Loucy (cell line): ENCODE data around the gene DGCR8.

ENCODE experiments used
- H2AFZ ChIP-seq: fragments of 200-600 bp; sonication (generic); 2 replicates; pipeline ENCODE4 v1.6.0; 2016; ENCODE audit warnings: antibody characterized with exemption, mild to moderate bottlenecking, low read length, moderate library complexity
- H3F3A ChIP-seq: fragments of 200-600 bp; 2 replicates; pipeline ENCODE4 v1.6.0; 2016; ENCODE audit warnings: antibody characterized with exemption, low read depth, mild to moderate bottlenecking
- H3K27me3 ChIP-seq: fragments of 200-600 bp; sonication (generic); 2 replicates; pipeline ENCODE4 v1.6.1; 2014; ENCODE audit warnings: low read length, mild to moderate bottlenecking; ENCODE audit not compliant: insufficient read depth, poor library complexity, severe bottlenecking
- H3K36me3 ChIP-seq: fragments of 200-600 bp; sonication (generic); 2 replicates; pipeline ENCODE4 v1.6.1; 2016; ENCODE audit warnings: low read length; ENCODE audit not compliant: insufficient read depth
- H3K4me1 ChIP-seq: fragments of 200-600 bp; sonication (generic); 2 replicates; pipeline ENCODE4 v1.5.1; 2014; ENCODE audit warnings: low read length, mild to moderate bottlenecking; ENCODE audit not compliant: insufficient read depth, poor library complexity, severe bottlenecking
- H3K4me2 ChIP-seq: fragments of 200-600 bp; sonication (generic); 2 replicates; pipeline ENCODE4 v1.6.0; 2014; ENCODE audit warnings: antibody characterized with exemption, low read length, low read depth, mild to moderate bottlenecking; ENCODE audit not compliant: poor library complexity, severe bottlenecking
- H3K4me3 ChIP-seq: fragments of 200-600 bp; sonication (generic); 2 replicates; pipeline ENCODE4 v1.5.1; 2014; ENCODE audit warnings: low read length, mild to moderate bottlenecking, mixed read lengths; ENCODE audit not compliant: poor library complexity, severe bottlenecking
- H3K79me2 ChIP-seq: fragments of 200-600 bp; sonication (generic); 2 replicates; pipeline ENCODE4 v1.6.1; 2014; ENCODE audit warnings: low read length; ENCODE audit not compliant: insufficient read depth
- H3K9ac ChIP-seq: fragments of 200-600 bp; sonication (generic); 2 replicates; pipeline ENCODE4 v1.6.0; 2014; ENCODE audit warnings: mild to moderate bottlenecking, low read depth, low read length, moderate library complexity; ENCODE audit not compliant: poor library complexity, severe bottlenecking
- H3K9me2 ChIP-seq: fragments of 200-600 bp; sonication (generic); replicated peaks from 2 replicates; pipeline ENCODE4 v1.6.1; 2016; ENCODE audit warnings: low read depth, low read length, mixed read lengths
- H3K9me3 ChIP-seq: fragments of 200-600 bp; sonication (generic); 2 replicates; pipeline ENCODE4 v1.6.1; 2014; ENCODE audit warnings: mild to moderate bottlenecking, antibody characterized with exemption, low read length, low read depth; ENCODE audit not compliant: insufficient read depth
- H4K20me1 ChIP-seq: fragments of 200-600 bp; sonication (generic); 2 replicates; pipeline ENCODE4 v1.6.0; 2014; ENCODE audit warnings: antibody characterized with exemption, low read length, mild to moderate bottlenecking; ENCODE audit not compliant: insufficient read depth, poor library complexity, severe bottlenecking
- CTCF ChIP-seq: fragments of 200-600 bp; sonication (generic); conservative IDR thresholded peaks from 2 replicates; pipeline ENCODE4 v1.5.1; 2014; ENCODE audit warnings: mild to moderate bottlenecking, antibody characterized with exemption, low read length
- EZH2phosphoT487 ChIP-seq: fragments of 200-600 bp; IDR thresholded peaks from 2 replicates; pipeline ENCODE4 v1.6.1; 2018; ENCODE audit warnings: antibody characterized with exemption, mild to moderate bottlenecking, moderate library complexity, borderline replicate concordance

DGCR8 gene

DNA sequence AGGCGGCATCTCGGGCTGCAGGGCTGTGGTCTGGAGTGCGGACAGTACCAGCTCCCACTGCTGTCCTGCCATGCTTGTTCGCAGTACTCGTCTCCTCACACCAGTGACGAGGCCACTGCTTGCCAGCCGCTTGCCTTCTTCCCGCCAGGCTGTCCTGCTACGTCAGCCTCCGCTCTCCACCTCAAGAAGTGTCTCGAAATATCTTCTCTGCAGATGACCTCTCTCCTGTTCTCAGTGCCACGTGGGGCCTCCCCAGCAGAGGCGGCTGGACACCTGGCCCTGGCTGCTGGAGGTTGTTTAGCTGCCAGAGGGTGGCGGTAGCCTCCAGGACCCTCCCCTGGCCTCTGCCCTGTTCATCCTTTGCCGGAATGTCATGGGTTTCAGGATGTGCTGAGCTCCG is 73.9 kb downstream of the DGCR8 start:
- no peaks in the 10 kb centered on the region for H3K9me3 ChIP-seq
- no peak for TF ChIP-seq CTCF
- H3K4me3 ChIP-seq: no peak overlapping the region
- no peaks in the 10 kb centered on the region for H3K9me2 ChIP-seq
- no peak overlapping the region for H2AFZ ChIP-seq
- peak overlapping the region; percentile 63 for H3K9ac ChIP-seq
- no peaks in the 10 kb centered on the region for H3K36me3 ChIP-seq
- peaks cover 4% of the 10 kb centered on the region for H3F3A ChIP-seq
- no peaks in the 10 kb centered on the region for H3K27me3 ChIP-seq
- peaks cover 29% of the 10 kb centered on the region for H3K4me1 ChIP-seq
- H4K20me1 ChIP-seq: no peaks in the 10 kb centered on the region
- H3K4me2 ChIP-seq: no peak overlapping the region
- H3K79me2 ChIP-seq: no peaks in the 10 kb centered on the region

GRCh38 chr22:20154602-20155187 is 74.7 kb downstream of the DGCR8 start:
- Histone ChIP-seq H3F3A (peaks cover 6% of the 10 kb centered on the region), H3K4me2 (peak overlapping the region; percentile 63), H3K4me3 (peak overlapping the region; percentile 71), H3K27me3 (no peaks in the 10 kb centered on the region), H2AFZ (no peak overlapping the region), H3K36me3 (no peaks in the 10 kb centered on the region), H4K20me1 (no peaks in the 10 kb centered on the region), H3K9me2 (no peaks in the 10 kb centered on the region), H3K9me3 (no peaks in the 10 kb centered on the region), H3K79me2 (no peaks in the 10 kb centered on the region), H3K9ac (peak overlapping the region; percentile 63), H3K4me1 (peaks cover 35% of the 10 kb centered on the region)
- TF ChIP-seq EZH2phosphoT487 (no peak), CTCF (no peak)

DNA sequence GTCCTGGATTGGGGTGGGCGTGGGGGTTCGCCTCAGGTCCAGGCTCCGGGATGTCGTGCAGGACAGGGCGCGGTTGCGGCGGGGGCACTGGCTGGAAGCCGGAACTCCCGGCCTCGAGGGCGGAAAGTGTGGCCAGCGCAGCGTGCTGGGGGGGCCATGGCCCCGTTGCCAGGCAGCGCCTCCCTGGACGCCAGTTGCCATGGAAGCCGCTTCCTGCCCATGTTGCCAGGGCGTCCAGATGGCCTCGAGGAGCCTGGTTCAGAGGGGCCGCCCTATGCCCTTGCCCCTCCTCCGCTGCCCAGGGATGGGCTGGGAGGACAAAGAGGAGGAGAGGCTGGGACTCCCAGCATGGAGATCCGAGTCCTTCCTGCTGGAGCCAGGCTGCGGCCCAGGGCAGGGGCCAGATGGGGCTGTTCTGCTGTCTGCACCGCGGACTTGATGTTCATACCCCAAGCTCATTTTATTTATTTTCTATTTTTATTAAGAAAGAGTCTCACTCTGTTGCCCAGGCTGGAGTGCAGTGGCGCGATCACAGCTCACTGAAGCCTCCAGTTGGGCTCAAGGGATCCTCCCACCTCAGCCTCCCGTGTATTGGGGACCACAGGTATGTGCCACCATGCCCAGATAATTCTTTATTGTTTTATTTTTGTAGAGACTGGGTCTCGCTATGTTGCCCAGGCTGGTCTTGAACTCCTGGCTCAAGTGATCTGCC is 75.4 kb downstream of the DGCR8 start:
- peak overlapping the region; percentile 63 for H3K4me2 ChIP-seq
- no peaks in the 10 kb centered on the region for H4K20me1 ChIP-seq
- H2AFZ ChIP-seq: no peak overlapping the region
- H3K4me3 ChIP-seq: peak overlapping the region; percentile 71
- TF ChIP-seq CTCF: no peak
- TF ChIP-seq EZH2phosphoT487: no peak
- H3F3A ChIP-seq: peaks cover 6% of the 10 kb centered on the region
- H3K4me1 ChIP-seq: peaks cover 43% of the 10 kb centered on the region
- H3K36me3 ChIP-seq: no peaks in the 10 kb centered on the region
- peak overlapping the region; percentile 63 for H3K9ac ChIP-seq
- no peaks in the 10 kb centered on the region for H3K9me3 ChIP-seq
- H3K79me2 ChIP-seq: no peaks in the 10 kb centered on the region
- H3K27me3 ChIP-seq: no peaks in the 10 kb centered on the region
- H3K9me2 ChIP-seq: no peaks in the 10 kb centered on the region
